Skeletal muscle cell (primary cell): Measurements from ENCODE around the gene ABHD3.
"Not testable (repeated sequence)": the region's sequence is repeated elsewhere in the genome, so short reads cannot be mapped to it uniquely, and the experiment has no call there.

Experiments
- DNase-seq: peaks from one replicate; pipeline ENCODE4 v3.0.0-alpha.2; 2010; ENCODE audit warnings: low read depth
- H3K4me3 ChIP-seq: 2 replicates; pipeline ENCODE4 v1.5.1; 2011; ENCODE audit warnings: low read depth, mild to moderate bottlenecking, control low read depth, low read length, moderate library complexity

Gene ABHD3

DNA sequence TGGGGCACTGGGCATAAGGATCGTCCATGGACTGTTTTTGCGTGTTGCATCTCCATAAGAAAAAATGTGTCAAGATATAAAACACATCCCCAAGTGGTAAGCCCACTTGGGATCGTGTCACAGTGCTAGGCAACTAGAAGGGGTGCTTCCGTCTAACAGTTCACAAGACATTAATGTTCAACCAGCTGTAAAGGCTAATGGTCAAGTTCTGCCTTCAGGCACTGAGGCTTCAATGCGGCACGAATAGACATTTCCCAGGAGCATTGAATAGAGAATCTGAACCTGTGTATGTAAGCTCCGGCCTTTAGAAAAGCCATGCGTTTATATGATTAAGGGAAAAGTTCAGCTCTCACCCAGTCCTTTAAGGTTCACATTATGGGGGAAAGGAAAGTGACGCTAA lies 42.0 kb downstream of the ABHD3 start:
- no peak for DNase-seq
- H3K4me3 ChIP-seq = no peak overlapping the region

DNA sequence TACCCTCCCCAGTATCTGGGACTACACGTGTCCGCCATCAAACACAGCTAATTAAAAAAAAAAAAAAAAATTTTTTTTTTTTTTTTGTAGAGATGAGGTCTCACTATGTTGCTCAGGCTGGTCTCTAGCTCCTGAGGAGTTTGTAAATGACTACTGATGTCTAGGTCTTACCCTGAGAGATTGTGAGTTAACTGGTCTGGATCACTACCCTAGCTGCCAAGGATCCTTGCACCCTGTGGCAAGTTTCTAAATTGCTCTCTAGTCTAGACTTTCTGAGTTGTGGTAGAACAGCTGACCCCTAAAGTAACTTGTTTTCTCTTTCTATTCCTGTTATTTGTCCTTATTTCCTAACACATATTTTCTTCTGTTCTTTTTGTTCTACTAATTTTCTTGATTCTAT lies 44.5 kb downstream of the ABHD3 start:
- no peak for DNase-seq
- H3K4me3 ChIP-seq = no peak overlapping the region

DNA sequence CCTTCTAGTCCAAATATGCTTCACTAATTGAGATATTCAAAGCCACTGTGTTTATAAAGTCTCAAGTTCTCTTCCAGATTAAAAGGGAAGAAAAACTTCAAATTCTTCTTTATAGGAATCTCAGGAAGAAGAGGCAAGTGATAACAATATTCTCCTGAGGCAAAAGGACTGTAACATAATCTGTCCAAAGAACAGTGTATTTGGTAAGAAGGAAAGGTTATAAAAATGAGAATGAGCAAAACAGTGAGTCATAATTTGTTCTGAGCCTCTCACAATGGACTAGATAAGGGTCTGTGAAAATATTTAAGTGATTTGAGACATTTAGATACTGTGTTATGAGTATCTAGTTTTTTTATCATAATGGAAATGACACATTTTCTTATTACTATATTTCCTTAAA lies 48.2 kb downstream of the ABHD3 start:
- H3K4me3 ChIP-seq = no peak overlapping the region
- DNase-seq = peak; percentile 12

DNA sequence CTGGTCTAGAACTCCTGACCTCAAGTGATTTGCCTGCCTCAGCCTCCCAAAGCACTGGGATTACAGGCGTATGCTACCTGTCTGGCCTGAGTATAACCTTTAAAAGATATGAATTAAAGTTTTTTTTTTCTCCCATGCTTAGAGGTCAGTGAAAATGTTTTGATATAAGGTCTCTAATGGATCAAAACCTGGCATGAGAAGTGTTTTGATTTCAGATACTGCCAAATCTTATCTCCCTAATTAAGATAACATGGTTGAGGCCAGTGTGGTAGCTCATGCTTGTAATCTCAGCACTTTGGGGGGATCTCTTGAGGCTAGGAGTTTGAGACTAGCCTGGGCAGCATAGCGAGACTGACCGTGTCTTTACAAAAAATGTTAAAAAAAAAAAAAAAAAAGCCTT lies 51.2 kb downstream of the ABHD3 start:
- DNase-seq = no peak
- H3K4me3 ChIP-seq = no peak overlapping the region

DNA sequence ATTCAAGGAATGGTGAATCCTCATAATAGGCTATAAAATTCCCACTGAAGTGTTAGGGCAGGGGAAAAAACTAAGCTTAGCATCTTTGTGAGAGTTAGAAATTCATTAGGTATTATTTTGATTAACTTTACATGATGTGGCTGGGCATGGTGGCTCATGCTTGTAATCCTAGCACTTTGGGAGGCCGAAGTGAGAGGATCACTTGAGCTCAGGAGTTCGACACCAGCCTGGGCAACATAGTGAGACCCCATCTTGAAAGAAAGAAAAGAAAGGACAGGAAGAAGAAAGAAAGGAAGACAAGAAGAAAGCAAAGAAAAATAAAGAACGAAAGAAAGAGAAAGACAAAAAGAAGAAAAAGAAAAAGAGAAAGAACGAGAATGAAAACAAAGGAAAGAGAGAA lies 52.5 kb downstream of the ABHD3 start:
- no peak overlapping the region for H3K4me3 ChIP-seq
- no peak for DNase-seq

DNA sequence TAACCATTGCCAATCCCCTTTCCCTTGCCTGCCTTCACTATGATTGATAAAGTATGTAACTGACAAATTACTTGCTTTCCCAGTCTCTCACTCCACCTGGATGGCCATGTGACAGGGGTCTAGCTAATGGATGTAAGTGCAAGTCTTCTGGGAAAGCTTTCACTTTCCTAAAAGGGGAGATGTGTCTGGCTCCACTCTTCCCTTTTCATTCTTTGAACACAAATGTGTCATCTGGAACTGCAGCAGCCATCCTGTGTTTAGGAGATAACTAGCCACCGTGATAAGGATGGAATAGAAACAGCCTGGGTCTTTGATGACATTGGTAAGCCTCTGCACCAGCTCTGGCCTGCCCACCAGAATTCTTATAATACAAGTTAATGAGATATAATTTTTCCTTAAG lies 54.3 kb downstream of the ABHD3 start:
- no peak for DNase-seq
- H3K4me3 ChIP-seq = no peak overlapping the region

DNA sequence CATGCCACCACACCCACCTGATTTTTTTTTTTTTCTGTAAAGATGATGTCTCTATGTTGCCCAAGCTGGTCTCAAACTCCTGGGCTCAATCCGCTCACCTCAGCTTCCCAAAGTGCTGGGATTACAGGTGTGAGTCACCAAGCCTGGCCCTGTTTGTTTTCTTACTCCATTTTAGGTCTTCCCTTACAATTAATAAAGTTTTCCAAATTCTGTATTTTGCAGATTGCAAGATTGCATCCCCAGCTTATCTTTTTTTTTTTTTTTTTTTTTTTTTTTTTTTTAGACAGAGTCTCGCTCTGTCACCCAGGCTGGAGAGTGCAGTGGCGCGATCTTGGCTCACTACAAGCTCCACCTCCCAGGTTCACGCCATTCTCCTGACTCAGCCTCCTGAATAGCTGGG lies 64.2 kb downstream of the ABHD3 start:
- not testable (repeated sequence) for H3K4me3 ChIP-seq, DNase-seq

DNA sequence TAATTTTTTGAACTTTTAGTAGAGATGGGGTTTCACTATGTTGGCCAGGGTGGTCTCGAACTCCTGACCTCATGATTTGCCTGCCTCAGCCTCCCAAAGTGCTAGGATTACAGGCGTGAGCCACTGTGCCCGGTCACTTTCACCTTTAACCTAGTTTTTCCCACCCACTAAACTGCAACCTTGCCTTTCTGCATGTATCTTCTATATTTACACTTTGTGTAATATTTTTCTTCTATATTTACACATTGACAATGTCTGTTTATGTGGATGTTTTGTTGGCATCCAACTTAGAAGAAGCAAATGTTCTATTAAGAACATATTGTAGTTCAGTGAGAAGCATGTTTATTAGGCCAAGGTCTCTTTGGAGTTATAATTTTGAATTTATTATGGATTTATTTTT lies 65.8 kb downstream of the ABHD3 start:
- no peak overlapping the region for H3K4me3 ChIP-seq
- DNase-seq = no peak

DNA sequence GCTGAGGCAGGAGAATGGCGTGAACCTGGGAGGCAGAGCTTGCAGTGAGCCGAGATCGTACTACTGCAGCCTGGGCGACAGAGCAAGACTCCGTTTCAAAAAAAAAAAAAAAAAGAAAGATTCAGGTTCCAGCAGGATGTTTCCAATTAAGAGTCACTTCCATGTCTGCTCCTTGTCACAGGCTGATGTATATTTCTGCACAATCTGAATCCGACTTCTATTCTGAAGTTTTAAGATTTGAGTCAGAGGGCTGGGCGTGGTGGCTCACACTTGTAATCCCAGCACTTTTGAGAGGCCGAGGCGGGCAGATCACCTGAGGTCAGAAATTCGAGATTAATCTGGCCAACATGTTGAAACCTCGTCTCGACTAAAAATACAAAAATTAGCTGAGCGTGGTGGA lies 67.8 kb downstream of the ABHD3 start:
- no peak for DNase-seq
- no peak overlapping the region for H3K4me3 ChIP-seq

DNA sequence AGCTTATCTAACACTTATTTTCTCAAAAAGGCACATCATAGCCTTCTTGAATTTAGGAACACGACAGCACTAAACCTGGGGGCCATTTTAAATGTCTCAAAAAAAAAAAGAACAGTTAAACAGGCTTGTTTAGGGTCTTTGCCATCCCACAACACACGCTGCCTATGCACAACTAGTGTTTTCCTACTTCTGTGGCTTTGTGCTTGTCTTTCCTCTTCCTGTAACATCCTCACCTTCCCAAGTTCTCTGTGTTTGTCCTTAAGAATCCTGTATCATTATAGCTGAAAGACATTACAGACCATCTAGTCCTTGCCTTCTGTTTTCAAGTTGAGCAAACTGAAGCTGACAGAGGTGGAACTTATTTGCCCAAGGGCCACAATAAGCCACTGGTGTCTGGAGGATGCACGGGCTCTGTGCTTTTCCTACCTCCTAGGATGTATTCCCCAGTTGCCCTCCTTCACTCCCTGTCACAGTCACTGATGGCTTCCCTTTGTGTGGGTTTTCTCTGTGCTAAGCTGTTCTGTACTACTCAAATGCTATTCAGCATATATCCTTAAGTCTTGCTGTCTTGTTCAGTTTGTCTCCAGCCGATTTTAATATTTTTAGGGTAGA lies 69.9 kb downstream of the ABHD3 start:
- no peak for DNase-seq

DNA sequence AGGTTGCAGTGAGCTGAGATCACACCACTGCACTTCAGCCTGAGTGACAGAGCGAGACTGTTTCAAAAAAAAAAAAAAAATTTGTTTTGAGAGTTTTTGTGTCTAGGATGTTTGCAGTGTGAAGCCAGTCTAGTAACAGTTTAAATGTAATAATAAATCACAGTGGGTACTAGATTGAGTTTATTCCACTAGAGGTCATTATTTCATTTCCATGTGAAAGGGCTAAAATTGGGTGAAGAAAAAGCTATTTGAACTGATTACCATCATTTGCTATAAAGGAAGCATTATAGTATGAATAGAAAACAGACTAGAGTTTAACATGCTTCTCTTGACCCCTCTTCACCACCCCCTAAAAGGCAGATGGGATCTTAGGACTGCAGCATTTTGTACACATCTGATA lies 72.2 kb downstream of the ABHD3 start:
- no peak overlapping the region for H3K4me3 ChIP-seq
- DNase-seq = no peak

More for the DNA sequence above, 69.9 kb downstream of the ABHD3 start:
- no peak overlapping the region for H3K4me3 ChIP-seq

DNA sequence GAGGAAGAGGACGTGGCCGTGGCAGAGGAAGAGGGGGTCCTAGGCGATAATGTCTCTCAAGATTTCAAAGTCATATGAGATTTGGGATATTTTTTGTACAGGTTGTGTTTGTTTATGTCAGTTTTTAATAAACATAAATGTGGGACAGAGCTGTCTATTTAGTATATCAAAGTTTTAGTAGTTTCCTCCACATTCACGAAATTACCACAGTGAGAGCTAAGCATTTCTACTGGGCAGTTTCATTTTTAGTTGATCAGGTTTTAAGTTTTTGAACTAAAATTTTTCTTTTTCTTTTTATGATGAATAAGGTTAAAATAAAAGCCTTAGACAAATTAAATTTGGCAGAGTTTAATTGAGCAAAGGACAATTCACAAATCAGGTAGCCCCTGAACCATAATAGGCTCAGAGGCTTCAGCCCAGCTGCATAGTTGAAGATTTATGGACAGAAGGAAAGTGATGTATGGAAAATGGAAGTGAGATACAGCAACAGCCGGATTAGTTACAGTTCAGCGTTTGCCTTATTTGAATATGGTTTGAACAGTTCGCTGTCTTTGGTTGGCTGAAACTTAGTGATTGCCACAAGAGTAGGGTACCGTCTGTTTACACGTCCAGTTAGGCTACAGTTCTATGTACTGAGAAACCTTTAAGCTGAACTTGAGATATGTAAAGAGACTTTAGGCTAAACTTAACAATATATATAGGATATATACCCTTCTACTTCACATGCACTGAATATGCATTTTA lies 75.3 kb downstream of the ABHD3 start:
- no peak overlapping the region for H3K4me3 ChIP-seq
- no peak for DNase-seq

DNA sequence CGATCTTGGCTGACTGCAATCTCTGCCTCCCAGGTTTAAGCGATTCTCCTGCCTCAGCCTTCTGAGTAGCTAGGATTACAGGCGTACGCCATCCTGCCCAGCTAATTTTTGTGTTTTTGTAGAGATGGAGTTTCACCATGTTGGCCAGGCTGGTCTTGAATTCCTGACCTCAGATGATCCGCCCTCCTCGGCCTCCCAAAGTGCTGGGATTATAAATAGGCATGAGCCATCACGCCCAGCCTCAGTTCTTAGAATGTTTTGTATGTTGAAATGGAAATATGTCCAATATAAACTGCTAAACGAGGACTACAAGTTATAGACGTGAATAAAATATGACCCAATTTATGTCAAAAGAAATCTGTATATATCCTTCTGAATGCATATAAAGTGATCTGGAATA lies 82.9 kb downstream of the ABHD3 start:
- DNase-seq, H3K4me3 ChIP-seq: not testable (repeated sequence)

DNA sequence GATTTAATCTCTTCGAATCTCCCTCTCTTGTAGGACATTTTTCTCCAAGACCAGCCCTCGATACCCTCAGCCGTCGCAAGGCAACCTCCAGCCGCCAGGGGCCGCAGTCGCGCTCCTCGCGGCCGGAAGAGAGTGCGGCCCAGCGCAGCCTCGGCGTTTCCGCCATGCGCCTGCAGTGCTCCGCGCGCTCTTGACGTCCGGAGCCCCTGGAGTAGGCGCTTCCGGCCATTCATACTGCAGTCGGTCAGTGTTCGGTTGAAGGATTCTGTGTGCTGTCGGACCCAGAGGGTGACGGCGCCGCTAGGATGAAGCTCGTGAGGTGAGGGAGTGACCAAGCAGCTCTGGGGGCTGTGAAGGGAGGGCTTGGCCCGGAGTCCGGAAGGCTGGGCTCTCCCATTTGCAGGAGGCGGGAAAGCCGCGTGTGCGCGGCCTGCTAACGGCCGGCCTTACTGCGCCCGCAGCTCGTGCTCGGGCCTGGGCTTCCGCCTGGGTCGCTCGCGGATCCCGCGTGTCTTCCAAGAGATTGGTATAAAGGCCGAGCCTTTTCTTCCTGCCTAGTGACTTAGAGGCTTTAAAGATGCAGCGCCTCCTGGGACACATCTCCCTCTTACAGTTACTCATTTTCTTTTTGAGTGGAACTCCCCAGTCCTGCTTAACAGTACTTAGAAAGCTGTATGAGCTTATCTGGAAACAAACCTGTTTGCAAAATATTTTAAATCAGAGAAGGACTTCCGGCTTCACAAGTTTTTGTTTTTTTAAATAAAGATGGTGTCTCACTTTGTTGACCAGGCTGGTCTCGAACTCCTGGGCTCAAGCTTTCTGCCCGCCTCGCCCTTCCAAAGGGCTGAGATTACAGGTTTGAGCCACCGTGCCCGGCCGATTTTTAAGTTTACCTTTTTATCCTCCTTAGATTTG lies 92.2 kb downstream of the ABHD3 start, which contains the start of gene SNRPD1:
TSS of gene SNRPD1 (plus strand) at position 190 of the 915 bp plus-strand sequence. CDS start at position 306, 116 bp downstream.
- peak within 1 kb of the TSS; percentile 82 for H3K4me3 ChIP-seq
- peak; percentile 72 for DNase-seq

DNA sequence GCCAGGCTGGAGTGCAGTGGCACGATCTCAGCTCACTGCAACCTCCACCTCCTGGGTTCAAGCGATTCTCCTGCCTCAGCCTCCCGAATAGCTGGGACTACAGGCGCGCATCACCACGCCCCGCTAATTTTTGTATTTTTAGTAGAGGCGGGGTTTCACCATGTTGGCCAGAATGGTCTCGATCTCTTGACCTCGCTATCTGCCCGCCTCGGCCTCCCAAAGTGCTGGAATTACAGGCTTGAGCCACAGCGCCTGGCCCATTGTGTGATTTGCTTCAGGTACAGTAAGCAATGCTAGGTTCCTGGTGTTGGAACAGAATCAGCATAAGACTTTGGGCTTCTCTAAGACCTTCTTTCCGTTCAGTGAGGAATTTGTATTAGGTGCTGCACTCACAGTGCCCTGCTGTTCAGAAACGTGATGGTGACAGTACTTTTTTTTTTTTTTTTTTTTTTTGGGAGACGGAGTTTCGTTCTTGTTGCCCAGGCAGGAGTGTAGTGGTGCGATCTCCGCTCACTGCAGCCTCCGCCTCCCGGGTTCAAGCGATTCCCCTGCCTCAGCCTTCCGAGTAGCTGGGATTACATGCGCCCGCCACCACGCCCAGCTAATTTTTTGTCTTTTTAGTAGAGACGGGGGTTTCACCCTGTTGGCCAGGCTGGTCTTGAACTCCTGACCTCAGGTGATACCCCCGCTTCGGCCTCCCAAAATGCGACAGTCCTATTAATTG lies 93.0 kb downstream of the ABHD3 start:
- peak overlapping the region; percentile 82 for H3K4me3 ChIP-seq
- DNase-seq = not testable (repeated sequence)

DNA sequence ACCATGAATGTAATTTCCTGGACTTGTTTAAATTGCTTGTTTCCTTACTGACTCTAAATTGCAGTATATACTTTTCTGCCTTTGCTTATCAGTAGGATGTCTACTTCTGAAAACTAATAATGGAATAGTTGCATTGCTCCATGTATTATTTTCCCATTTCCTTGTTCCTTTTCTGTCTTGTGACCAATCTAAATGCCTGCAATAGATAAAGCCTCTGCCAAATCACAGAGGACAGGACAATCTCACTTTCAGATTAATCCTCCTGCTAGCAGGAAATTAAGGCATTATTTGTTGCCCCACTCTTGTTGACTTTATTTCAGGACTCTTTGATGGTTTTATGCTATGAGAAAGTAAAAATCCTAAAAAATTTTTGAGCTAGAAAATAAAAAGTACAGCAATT lies 99.4 kb downstream of the ABHD3 start:
- DNase-seq = no peak
- no peak overlapping the region for H3K4me3 ChIP-seq

DNA sequence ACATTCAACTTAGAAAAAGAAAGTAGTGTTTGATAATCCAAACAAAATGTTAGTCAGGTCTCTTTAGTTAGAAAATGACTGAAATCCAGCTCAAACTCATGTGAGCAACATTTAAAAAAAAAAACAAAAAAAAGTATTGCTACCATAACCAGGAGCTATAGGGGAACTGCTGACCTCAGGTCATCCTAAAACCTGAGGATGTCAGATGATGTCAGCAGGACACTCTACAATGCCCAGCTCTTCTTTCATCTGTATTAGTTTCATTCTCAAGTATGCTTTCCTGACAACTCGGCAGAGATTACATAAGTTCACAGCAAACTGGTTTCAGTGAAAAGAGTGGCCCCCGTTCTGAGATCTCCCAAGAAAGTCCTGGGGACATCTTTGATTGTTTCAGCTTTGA lies 99.9 kb downstream of the ABHD3 start:
- no peak overlapping the region for H3K4me3 ChIP-seq
- DNase-seq = no peak

DNA sequence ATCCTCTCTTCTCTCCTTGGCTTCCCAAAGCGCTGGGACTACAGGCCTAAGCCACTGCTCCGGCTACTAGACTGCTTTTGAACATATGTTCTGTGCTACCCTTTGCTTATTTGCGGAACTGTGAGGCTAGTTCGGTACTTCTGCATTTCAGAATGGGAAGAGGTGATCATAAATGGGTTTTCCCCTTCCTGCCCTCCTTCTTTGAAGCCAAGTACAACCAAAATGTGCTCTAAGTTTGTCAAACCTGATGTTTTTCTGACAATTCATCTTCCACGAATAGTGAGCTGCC lies 102.3 kb downstream of the ABHD3 start:
- no peak overlapping the region for H3K4me3 ChIP-seq
- no peak for DNase-seq
